H9 (cell line): ENCODE results near the gene NCOA4. TPM values are rescaled to one million over a fixed set of nuclear protein-coding genes. Genes with fewer than 3 reads are reported as not detected.

Source experiments
- DNase-seq: peaks from one replicate; pipeline ENCODE4 v3.0.0-alpha.2; 2017
- H2AFZ ChIP-seq: one replicate; pipeline ENCODE4 v1.6.1; 2013; ENCODE audit warnings: mild to moderate bottlenecking, low read length, control low read depth, moderate library complexity
- H2AK5ac ChIP-seq: 2 replicates; pipeline ENCODE4 v1.6.1; 2013; ENCODE audit warnings: low read length, control low read depth, mixed read lengths; ENCODE audit not compliant: insufficient read length
- H2BK120ac ChIP-seq: one replicate; pipeline ENCODE4 v1.6.1; 2013; ENCODE audit warnings: low read depth, mild to moderate bottlenecking, low read length, control low read depth, inconsistent platforms; ENCODE audit not compliant: poor library complexity, severe bottlenecking
- H2BK12ac ChIP-seq: 2 replicates; pipeline ENCODE4 v1.6.1; 2013; ENCODE audit warnings: low read length, control low read depth, mixed read lengths, low read depth; ENCODE audit not compliant: insufficient read length
- H2BK15ac ChIP-seq: 2 replicates; pipeline ENCODE4 v1.6.1; 2013; ENCODE audit warnings: low read depth, low read length, control low read depth
- H2BK20ac ChIP-seq: one replicate; pipeline ENCODE4 v1.6.1; 2013; ENCODE audit warnings: low read depth, mild to moderate bottlenecking, low read length, control low read depth, inconsistent platforms; ENCODE audit not compliant: poor library complexity, severe bottlenecking
- H2BK5ac ChIP-seq: 2 replicates; pipeline ENCODE4 v1.6.1; 2013; ENCODE audit warnings: low read length, control low read depth, mixed read lengths; ENCODE audit not compliant: insufficient read length
- H3K14ac ChIP-seq: 2 replicates; pipeline ENCODE4 v1.6.1; 2013; ENCODE audit warnings: low read length, control low read depth; ENCODE audit not compliant: insufficient read depth
- H3K18ac ChIP-seq: 2 replicates; pipeline ENCODE4 v1.6.1; 2013; ENCODE audit warnings: low read depth, mild to moderate bottlenecking, mixed read lengths, low read length, control low read depth; ENCODE audit not compliant: insufficient read length
- H3K23ac ChIP-seq: 2 replicates; pipeline ENCODE4 v1.6.1; 2013; ENCODE audit warnings: low read length, control low read depth, mixed read lengths, low read depth; ENCODE audit not compliant: insufficient read length
- H3K23me2 ChIP-seq: 2 replicates; pipeline ENCODE4 v1.6.1; 2013; ENCODE audit warnings: low read depth, mild to moderate bottlenecking, mixed read lengths, low read length, control low read depth; ENCODE audit not compliant: insufficient read length, poor library complexity, severe bottlenecking
- H3K27ac ChIP-seq: 2 replicates; pipeline ENCODE4 v1.5.1; 2013; ENCODE audit warnings: low read length, control low read depth, mixed read lengths, low read depth; ENCODE audit not compliant: insufficient read length
- H3K27me3 ChIP-seq: 2 replicates; pipeline ENCODE4 v1.6.1; 2013; ENCODE audit warnings: low read length, control low read depth, inconsistent platforms; ENCODE audit not compliant: insufficient read depth
- H3K4ac ChIP-seq: 2 replicates; pipeline ENCODE4 v1.6.1; 2013; ENCODE audit warnings: low read depth, mild to moderate bottlenecking, control low read depth, inconsistent platforms, low read length, moderate library complexity
- H3K4me1 ChIP-seq: 2 replicates; pipeline ENCODE4 v1.6.1; 2013; ENCODE audit warnings: low read length, control low read depth, inconsistent platforms; ENCODE audit not compliant: insufficient read depth
- H3K4me2 ChIP-seq: 2 replicates; pipeline ENCODE4 v1.6.1; 2013; ENCODE audit warnings: low read length, control low read depth, mixed read lengths; ENCODE audit not compliant: insufficient read length, insufficient read depth
- H3K56ac ChIP-seq: 2 replicates; pipeline ENCODE4 v1.6.1; 2013; ENCODE audit warnings: low read depth, mild to moderate bottlenecking, mixed read lengths, low read length, control low read depth; ENCODE audit not compliant: insufficient read length
- H3K79me1 ChIP-seq: 2 replicates; pipeline ENCODE4 v1.6.1; 2013; ENCODE audit warnings: low read depth, mild to moderate bottlenecking, moderate library complexity, low read length, control low read depth, inconsistent platforms; ENCODE audit not compliant: insufficient read depth, poor library complexity, severe bottlenecking
- H3K79me2 ChIP-seq: 2 replicates; pipeline ENCODE4 v1.6.1; 2013; ENCODE audit warnings: low read length, control low read depth, inconsistent platforms; ENCODE audit not compliant: insufficient read depth
- H3K9ac ChIP-seq: 2 replicates; pipeline ENCODE4 v1.6.1; 2013; ENCODE audit warnings: low read length, control low read depth, mixed read lengths; ENCODE audit not compliant: insufficient read length; ENCODE audit errors: extremely low read depth
- H3K9me3 ChIP-seq: one replicate; pipeline ENCODE4 v1.6.1; 2013; ENCODE audit warnings: low read depth, low read length, inconsistent platforms; ENCODE audit not compliant: control insufficient read depth
- H3T11ph ChIP-seq: one replicate; pipeline ENCODE4 v1.6.1; 2013; ENCODE audit warnings: mild to moderate bottlenecking, low read length, control low read depth, inconsistent platforms
- H4K20me1 ChIP-seq: one replicate; pipeline ENCODE4 v1.6.1; 2013; ENCODE audit not compliant: control insufficient read depth, insufficient read length, insufficient read depth
- H4K5ac ChIP-seq: 2 replicates; pipeline ENCODE4 v1.6.1; 2013; ENCODE audit warnings: low read depth, mild to moderate bottlenecking, mixed read lengths, low read length, control low read depth; ENCODE audit not compliant: insufficient read length
- H4K8ac ChIP-seq: replicated peaks from 2 replicates; pipeline ENCODE4 v1.6.1; 2013; ENCODE audit warnings: low read length, control low read depth, mixed read lengths, low read depth; ENCODE audit not compliant: insufficient read length
- H4K91ac ChIP-seq: 2 replicates; pipeline ENCODE4 v1.6.1; 2013; ENCODE audit warnings: low read depth, mild to moderate bottlenecking, moderate library complexity, mixed read lengths, low read length, control low read depth; ENCODE audit not compliant: insufficient read length
- H3K27ac Mint-ChIP-seq, 3 experiments: 2 replicates in 2 of 3; 3 replicates in 1 of 3; pipeline ENCODE4 v1.8.0; 2020 to 2021; ENCODE audit warnings: mixed read lengths in 3 of 3, mild to moderate bottlenecking in 1 of 3, moderate library complexity in 1 of 3
- H3K27me3 Mint-ChIP-seq: 2 replicates; pipeline ENCODE4 v1.8.0; 2021; ENCODE audit warnings: low read depth, mild to moderate bottlenecking, moderate library complexity, mixed read lengths
- H3K36me3 Mint-ChIP-seq, 3 experiments: 2 replicates in 2 of 3; 3 replicates in 1 of 3; pipeline ENCODE4 v1.8.0; 2020 to 2021; ENCODE audit warnings: low read depth in 3 of 3, mixed read lengths in 3 of 3; ENCODE audit not compliant: insufficient read depth in 1 of 3
- H3K4me1 Mint-ChIP-seq, 2 experiments: 2 replicates each; pipeline ENCODE4 v1.8.0; 2020; ENCODE audit warnings: mixed read lengths in 2 of 2
- H3K4me3 Mint-ChIP-seq, 2 experiments: 2 replicates in 1 of 2; 3 replicates in 1 of 2; pipeline ENCODE4 v1.8.0; 2020 to 2021; ENCODE audit warnings: mild to moderate bottlenecking in 2 of 2, mixed read lengths in 2 of 2, moderate library complexity in 1 of 2
- H3K9me3 Mint-ChIP-seq, 2 experiments: 2 replicates in 1 of 2; 3 replicates in 1 of 2; pipeline ENCODE4 v1.8.0; 2020; ENCODE audit warnings: mild to moderate bottlenecking in 2 of 2, mixed read lengths in 2 of 2, moderate library complexity in 1 of 2
- CTCF ChIP-seq: fragments of 200-600 bp; sonication (generic); conservative IDR thresholded peaks from 3 replicates; pipeline ENCODE4 v1.8.0; 2021; ENCODE audit warnings: antibody characterized with exemption, mild to moderate bottlenecking
- WGBS: extraction: QIAGEN DNeasy Blood & Tissue Kit; methylation state at CpG from one replicate; pipeline ENCODE4 v1.1.7; 2013; ENCODE audit warnings: missing lambda C conversion rate, low lambda C conversion rate, mixed read lengths; ENCODE audit not compliant: insufficient read length; ENCODE audit errors: extremely low coverage; 5-methylcytosine and 5-hydroxymethylcytosine counted together
- total RNA-seq: library from RNA; stranded (reverse); gene quantifications from 2 replicates; pipeline ENCODE4 v1.2.1, GENCODE V29; 2021

Gene NCOA4
- total RNA-seq, 1 experiment from 2014 or later = 83.3 TPM

- Histone ChIP-seq H2BK5ac (no peak overlapping the region), H3K9ac (no peak overlapping the region), H2AFZ (no peak overlapping the region), H2BK20ac (no peak overlapping the region), H4K5ac (no peak overlapping the region), H3K18ac (no peak overlapping the region), H3K79me2 (no peaks in the 10 kb centered on the region), H2BK12ac (no peak overlapping the region), H2AK5ac (no peak overlapping the region), H4K8ac (no peak overlapping the region), H3K56ac (no peak overlapping the region), H3K4me1 (no peaks in the 10 kb centered on the region), H4K20me1 (no peaks in the 10 kb centered on the region), H2BK120ac (no peak overlapping the region), H3K27ac (no peak overlapping the region), H2BK15ac (no peak overlapping the region), H3K23me2 (no peaks in the 10 kb centered on the region), H4K91ac (no peak overlapping the region), H3K79me1 (no peaks in the 10 kb centered on the region), H3K27me3 (no peaks in the 10 kb centered on the region), H3T11ph (no peak overlapping the region), H3K23ac (no peak overlapping the region), H3K4ac (no peak overlapping the region), H3K14ac (no peak overlapping the region), H3K4me2 (no peak overlapping the region), H3K9me3 (no peaks in the 10 kb centered on the region)
- no CpG with 5 or more reads among the region's 5 CpGs for whole genome bisulfite sequencing
- DNase-seq = no peak
- peaks cover 21 to 26% of the 10 kb centered on the region in 2 experiments for H3K4me1 Mint-ChIP-seq
- peak overlapping the region; percentile 36 to 80 (median 80); a peak in 6 of 7 replicates for H3K27ac Mint-ChIP-seq
- H3K9me3 Mint-ChIP-seq = no peaks in the 10 kb centered on the region; a peak in 1 of 5 replicates
- H3K36me3 Mint-ChIP-seq = peaks cover 39 to 75% (median 66%) of the 10 kb centered on the region in 3 experiments
- no peaks in the 10 kb centered on the region for H3K27me3 Mint-ChIP-seq
- TF ChIP-seq CTCF = no peak
- H3K4me3 Mint-ChIP-seq = no peak overlapping the region
Measured at GRCh38 chr10:45997994-45998763, 32.2 kb downstream of the NCOA4 start.
